IMR-90 (cell line): ENCODE data around the gene ZNF385B. TPM values are rescaled to one million over a fixed set of nuclear protein-coding genes. Genes with fewer than 3 reads are reported as not detected.

Experiments
- ATAC-seq: fragments of 200-7000 bp; cut with Tn5 transposase; 2 replicates; pipeline ENCODE4 v1.9.1; 2020; ENCODE audit warnings: low read depth, mild to moderate bottlenecking, moderate library complexity
- BruUV-seq: library from RNA; stranded (reverse); fragments of 400-500 nt; replicated peaks from 2 replicates; lab custom pipeline; 2021; lab: Mats Ljungman, UMichigan
- CTCF ChIA-PET: fragments of 300-600 bp; formaldehyde crosslinking; extraction: SDS; loops from one replicate; lab custom pipeline; 2021; ENCODE audit warnings: antibody characterized with exemption; lab: Yijun Ruan, JAX
- POLR2A ChIA-PET: fragments of 300-600 bp; sonication (Branson Sonifier 250); formaldehyde crosslinking; loops from one replicate; lab custom pipeline; 2022; ENCODE audit warnings: antibody characterized with exemption; ENCODE audit not compliant: unreplicated experiment; lab: Charles Lee
- DNase-seq: peaks from one replicate; pipeline ENCODE4 v3.0.0; 2013
- H2AFZ ChIP-seq: replicated peaks from 2 replicates; pipeline ENCODE3; 2013; ENCODE audit warnings: low read length, mild to moderate bottlenecking; ENCODE audit not compliant: poor library complexity
- H2AK5ac ChIP-seq: 2 replicates; pipeline ENCODE4 v1.6.1; 2013; ENCODE audit warnings: low read depth, low read length, inconsistent platforms
- H2AK9ac ChIP-seq: replicated peaks from 2 replicates; pipeline ENCODE3; 2013; ENCODE audit warnings: mild to moderate bottlenecking, low read depth, low read length, moderate library complexity; ENCODE audit not compliant: poor library complexity
- H2BK120ac ChIP-seq: 2 replicates; pipeline ENCODE4 v1.6.1; 2013; ENCODE audit warnings: low read depth, low read length, inconsistent platforms
- H2BK15ac ChIP-seq: 3 replicates; pipeline ENCODE4 v1.6.1; 2013; ENCODE audit warnings: low read depth, low read length, inconsistent platforms
- H2BK20ac ChIP-seq: 2 replicates; pipeline ENCODE4 v1.6.1; 2013; ENCODE audit warnings: low read depth, mild to moderate bottlenecking, inconsistent platforms, low read length, moderate library complexity
- H2BK5ac ChIP-seq: 2 replicates; pipeline ENCODE4 v1.6.1; 2013; ENCODE audit warnings: mild to moderate bottlenecking, low read depth, low read length, inconsistent platforms; ENCODE audit not compliant: poor library complexity, severe bottlenecking
- H3K14ac ChIP-seq: replicated peaks from 2 replicates; pipeline ENCODE4 v1.6.1; 2013; ENCODE audit warnings: low read depth, low read length, inconsistent platforms
- H3K18ac ChIP-seq: 2 replicates; pipeline ENCODE4 v1.6.1; 2013; ENCODE audit warnings: low read depth, low read length, control low read depth
- H3K23ac ChIP-seq: 2 replicates; pipeline ENCODE4 v1.6.1; 2013; ENCODE audit warnings: low read depth, low read length, inconsistent platforms
- H3K27ac ChIP-seq: 2 replicates; pipeline ENCODE4 v1.5.1; 2013; ENCODE audit warnings: mild to moderate bottlenecking, control low read depth, low read length; ENCODE audit not compliant: insufficient read depth
- H3K27me3 ChIP-seq: 2 replicates; pipeline ENCODE4 v1.6.1; 2013; ENCODE audit warnings: low read length; ENCODE audit not compliant: control insufficient read depth, insufficient read depth
- H3K36me3 ChIP-seq: 2 replicates; pipeline ENCODE4 v1.6.1; 2013; ENCODE audit warnings: low read length, mixed read lengths; ENCODE audit not compliant: control insufficient read depth, insufficient read depth
- H3K4ac ChIP-seq: 2 replicates; pipeline ENCODE4 v1.6.1; 2013; ENCODE audit warnings: low read depth, low read length, inconsistent platforms
- H3K4me1 ChIP-seq: 2 replicates; pipeline ENCODE4 v1.6.1; 2013; ENCODE audit warnings: low read length, mixed read lengths; ENCODE audit not compliant: control insufficient read depth, insufficient read depth
- H3K4me2 ChIP-seq: 2 replicates; pipeline ENCODE4 v1.6.1; 2013; ENCODE audit warnings: low read depth, mild to moderate bottlenecking, control low read depth, low read length, moderate library complexity
- H3K4me3 ChIP-seq: 2 replicates; pipeline ENCODE4 v1.5.1; 2013; ENCODE audit warnings: low read depth, mild to moderate bottlenecking, control low read depth, low read length, moderate library complexity; ENCODE audit not compliant: insufficient read depth
- H3K56ac ChIP-seq: 2 replicates; pipeline ENCODE4 v1.6.1; 2013; ENCODE audit warnings: low read length, inconsistent platforms; ENCODE audit not compliant: insufficient read depth; ENCODE audit errors: extremely low read depth
- H3K79me1 ChIP-seq, 2 experiments: 2 replicates each; pipeline ENCODE4 v1.6.1; 2013; ENCODE audit warnings: low read length in 2 of 2, inconsistent platforms in 1 of 2, low read depth in 1 of 2
- H3K9ac ChIP-seq: 2 replicates; pipeline ENCODE4 v1.6.1; 2013; ENCODE audit warnings: low read depth, low read length, control low read depth
- H3K9me1 ChIP-seq: 2 replicates; pipeline ENCODE4 v1.6.1; 2013; ENCODE audit warnings: low read length, inconsistent platforms; ENCODE audit not compliant: insufficient read depth
- H3K9me3 ChIP-seq: 2 replicates; pipeline ENCODE4 v1.6.1; 2013; ENCODE audit warnings: low read length; ENCODE audit not compliant: control insufficient read depth, insufficient read depth
- H4K20me1 ChIP-seq: 2 replicates; pipeline ENCODE4 v1.6.1; 2013; ENCODE audit warnings: low read length, inconsistent platforms; ENCODE audit not compliant: insufficient read depth
- H4K5ac ChIP-seq: 2 replicates; pipeline ENCODE4 v1.6.1; 2013; ENCODE audit warnings: mild to moderate bottlenecking, low read depth, low read length, control low read depth
- H4K8ac ChIP-seq, 2 experiments: 2 replicates each; pipeline ENCODE4 v1.6.1; 2013; ENCODE audit warnings: low read depth in 2 of 2, low read length in 2 of 2, control low read depth in 1 of 2, inconsistent platforms in 1 of 2
- H4K91ac ChIP-seq: 2 replicates; pipeline ENCODE4 v1.6.1; 2013; ENCODE audit warnings: low read depth, low read length, inconsistent platforms; ENCODE audit not compliant: insufficient read depth
- BHLHE40 ChIP-seq: fragments of 150-350 bp; IDR thresholded peaks from 2 replicates; pipeline ENCODE4 v1.6.1; 2016; ENCODE audit warnings: mild to moderate bottlenecking, low read depth, low read length
- CEBPB ChIP-seq: IDR thresholded peaks from 2 replicates; pipeline ENCODE4 v1.6.1; 2012; ENCODE audit warnings: low read depth, low read length, improper control_type of control experiment
- CHD1 ChIP-seq: IDR thresholded peaks from 2 replicates; pipeline ENCODE4 v1.6.1; 2012; ENCODE audit warnings: low read depth, low read length, improper control_type of control experiment
- MAFK ChIP-seq: IDR thresholded peaks from 2 replicates; pipeline ENCODE4 v1.6.1; 2012; ENCODE audit warnings: low read depth, low read length, improper control_type of control experiment
- MAZ ChIP-seq: IDR thresholded peaks from 2 replicates; pipeline ENCODE4 v1.6.1; 2012; ENCODE audit warnings: low read depth, mild to moderate bottlenecking, low read length, improper control_type of control experiment, moderate library complexity, borderline replicate concordance
- MXI1 ChIP-seq: IDR thresholded peaks from 2 replicates; pipeline ENCODE4 v1.6.1; 2012; ENCODE audit warnings: low read depth, mild to moderate bottlenecking, low read length, moderate library complexity, borderline replicate concordance
- NFE2L2 ChIP-seq: fragments of 150-350 bp; IDR thresholded peaks from 2 replicates; pipeline ENCODE4 v1.6.1; 2016; ENCODE audit warnings: low read depth, mild to moderate bottlenecking, low read length
- POLR2A ChIP-seq: IDR thresholded peaks from 2 replicates; pipeline ENCODE4 v1.6.1; 2012; ENCODE audit warnings: mild to moderate bottlenecking, low read depth, low read length
- RAD21 ChIP-seq: IDR thresholded peaks from 2 replicates; pipeline ENCODE4 v1.6.1; 2012; ENCODE audit warnings: low read length, improper control_type of control experiment
- RCOR1 ChIP-seq: IDR thresholded peaks from 2 replicates; pipeline ENCODE4 v1.6.1; 2012; ENCODE audit warnings: mild to moderate bottlenecking, low read length, improper control_type of control experiment; ENCODE audit not compliant: insufficient replicate concordance
- RFX5 ChIP-seq: IDR thresholded peaks from 2 replicates; pipeline ENCODE4 v1.8.0; 2012; ENCODE audit warnings: low read depth, mild to moderate bottlenecking, low read length, moderate library complexity
- SMC3 ChIP-seq: fragments of 150-350 bp; IDR thresholded peaks from 2 replicates; pipeline ENCODE4 v1.6.1; 2016; ENCODE audit warnings: low read depth, mild to moderate bottlenecking, antibody characterized with exemption, low read length, moderate library complexity
- WGBS, 2 experiments: methylation state at CpG; one replicate each; pipeline versions ENCODE4 v1.1.5 to v1.1.7; 2013; ENCODE audit warnings: missing lambda C conversion rate in 2 of 2; ENCODE audit not compliant: insufficient read length in 1 of 2; ENCODE audit errors: extremely low coverage in 2 of 2; 5-methylcytosine and 5-hydroxymethylcytosine counted together
- dilution Hi-C: fragments of 300-500 bp; cut with HindIII; formaldehyde crosslinking; loops from one replicate; pipeline ENCODE4 v1.14.3; 2018; ENCODE audit warnings: low sequenced_read_pairs; ENCODE audit not compliant: unreplicated experiment
- in situ Hi-C: fragments of 300-500 bp; cut with MboI; formaldehyde crosslinking; loops from 3 replicates; pipeline ENCODE4 v1.14.3; 2019; ENCODE audit warnings: low sequenced_read_pairs, inconsistent platforms, mixed read lengths
- intact Hi-C: fragments of 100-400 bp; cut with micrococcal nuclease; formaldehyde crosslinking; loops from 2 replicates; pipeline ENCODE4 v1.10.0; 2022
- polyA plus RNA-seq, 3 experiments: library from polyadenylated mRNA; depleted of rRNA; stranded (reverse); fragments of >200 nt; gene quantifications; 2 replicates each; pipeline ENCODE4 v1.2.3, GENCODE V29; 2012; ENCODE audit warnings: low replicate concordance in 1 of 3
- total RNA-seq: library from RNA; depleted of rRNA; stranded (reverse); fragments of >200 nt; gene quantifications from 2 replicates; pipeline ENCODE4 v1.2.3, GENCODE V29; 2012
- TF ChIP-seq, protein P1 (sequence below): fragments of 150-350 bp; IDR thresholded peaks from 2 replicates; pipeline ENCODE4 v1.6.1; 2017; ENCODE audit warnings: mild to moderate bottlenecking, antibody characterized with exemption, low read length, low read depth
- TF ChIP-seq, protein P2 (sequence below): fragments of 150-350 bp; IDR thresholded peaks from 2 replicates; pipeline ENCODE4 v1.6.1; 2016; ENCODE audit warnings: low read depth, mild to moderate bottlenecking, low read length, moderate library complexity, borderline replicate concordance
- TF ChIP-seq, protein P3 (sequence below): conservative IDR thresholded peaks from 2 replicates; pipeline ENCODE4 v1.5.1; 2012; ENCODE audit warnings: mild to moderate bottlenecking, low read depth, low read length, improper control_type of control experiment

The ZNF385B gene
- total and polyA plus RNA-seq, 2 of the 4 experiments (the other 2 are of a cell fraction), result not detected

DNA sequence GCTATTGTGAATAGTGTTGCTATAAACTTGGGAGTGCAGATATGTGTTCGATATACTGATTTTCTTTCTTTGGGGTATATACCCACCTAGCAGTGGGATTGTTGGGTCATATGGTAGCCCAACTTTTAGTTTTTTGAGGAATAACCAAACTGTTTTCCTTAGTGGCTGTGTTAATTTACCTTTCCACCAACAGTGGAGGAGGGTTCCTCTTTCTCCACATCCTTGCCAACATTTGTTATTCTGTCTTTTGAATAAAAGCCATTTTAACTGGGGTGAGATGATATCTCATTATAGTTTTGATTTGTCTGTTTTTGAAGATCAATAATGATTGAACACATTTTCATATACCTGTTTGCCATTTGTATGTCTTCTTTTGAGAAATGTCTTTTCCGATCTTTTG is 314.8 kb downstream of the ZNF385B start:
- Histone ChIP-seq H3K4ac (no peak overlapping the region), H3K27ac (no peak overlapping the region), H3K14ac (no peak overlapping the region), H3K4me2 (no peak overlapping the region), H3K23ac (no peak overlapping the region), H2BK5ac (no peak overlapping the region), H3K4me3 (no peak overlapping the region), H4K91ac (no peak overlapping the region), H2BK120ac (no peak overlapping the region), H3K79me1 (no peaks in the 10 kb centered on the region), H2AK5ac (no peak overlapping the region), H3K9ac (no peak overlapping the region), H2BK15ac (no peak overlapping the region), H2AFZ (no peak overlapping the region), H3K9me3 (no peaks in the 10 kb centered on the region), H4K5ac (no peak overlapping the region), H3K18ac (no peak overlapping the region), H3K27me3 (no peaks in the 10 kb centered on the region), H3K56ac (no peak overlapping the region), H4K8ac (no peak overlapping the region), H3K4me1 (no peaks in the 10 kb centered on the region), H2AK9ac (no peak overlapping the region), H3K9me1 (no peaks in the 10 kb centered on the region), H2BK20ac (no peak overlapping the region), H3K36me3 (no peaks in the 10 kb centered on the region), H4K20me1 (no peaks in the 10 kb centered on the region)
- dilution Hi-C loops (no loop called here), intact Hi-C loops (no loop called here), in situ Hi-C loops (no loop called here)
- DNase-seq (no peak), ATAC-seq (no peak)
- no peak for TF ChIP-seq MAZ
- no peak for TF ChIP-seq MXI1
- TF ChIP-seq POLR2A, result no peak
- no peak for TF ChIP-seq RAD21
- TF ChIP-seq, protein P1, sequence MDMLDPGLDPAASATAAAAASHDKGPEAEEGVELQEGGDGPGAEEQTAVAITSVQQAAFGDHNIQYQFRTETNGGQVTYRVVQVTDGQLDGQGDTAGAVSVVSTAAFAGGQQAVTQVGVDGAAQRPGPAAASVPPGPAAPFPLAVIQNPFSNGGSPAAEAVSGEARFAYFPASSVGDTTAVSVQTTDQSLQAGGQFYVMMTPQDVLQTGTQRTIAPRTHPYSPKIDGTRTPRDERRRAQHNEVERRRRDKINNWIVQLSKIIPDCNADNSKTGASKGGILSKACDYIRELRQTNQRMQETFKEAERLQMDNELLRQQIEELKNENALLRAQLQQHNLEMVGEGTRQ, result no peak
- TF ChIP-seq NFE2L2, result no peak
- TF ChIP-seq RFX5, result no peak
- TF ChIP-seq BHLHE40, result no peak
- TF ChIP-seq, protein P2, sequence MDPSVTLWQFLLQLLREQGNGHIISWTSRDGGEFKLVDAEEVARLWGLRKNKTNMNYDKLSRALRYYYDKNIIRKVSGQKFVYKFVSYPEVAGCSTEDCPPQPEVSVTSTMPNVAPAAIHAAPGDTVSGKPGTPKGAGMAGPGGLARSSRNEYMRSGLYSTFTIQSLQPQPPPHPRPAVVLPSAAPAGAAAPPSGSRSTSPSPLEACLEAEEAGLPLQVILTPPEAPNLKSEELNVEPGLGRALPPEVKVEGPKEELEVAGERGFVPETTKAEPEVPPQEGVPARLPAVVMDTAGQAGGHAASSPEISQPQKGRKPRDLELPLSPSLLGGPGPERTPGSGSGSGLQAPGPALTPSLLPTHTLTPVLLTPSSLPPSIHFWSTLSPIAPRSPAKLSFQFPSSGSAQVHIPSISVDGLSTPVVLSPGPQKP, result no peak
- TF ChIP-seq RCOR1, result no peak
- no peak for TF ChIP-seq CEBPB
- no peak for TF ChIP-seq CHD1
- TF ChIP-seq MAFK, result no peak
- TF ChIP-seq SMC3, result no peak
- TF ChIP-seq, protein P3, sequence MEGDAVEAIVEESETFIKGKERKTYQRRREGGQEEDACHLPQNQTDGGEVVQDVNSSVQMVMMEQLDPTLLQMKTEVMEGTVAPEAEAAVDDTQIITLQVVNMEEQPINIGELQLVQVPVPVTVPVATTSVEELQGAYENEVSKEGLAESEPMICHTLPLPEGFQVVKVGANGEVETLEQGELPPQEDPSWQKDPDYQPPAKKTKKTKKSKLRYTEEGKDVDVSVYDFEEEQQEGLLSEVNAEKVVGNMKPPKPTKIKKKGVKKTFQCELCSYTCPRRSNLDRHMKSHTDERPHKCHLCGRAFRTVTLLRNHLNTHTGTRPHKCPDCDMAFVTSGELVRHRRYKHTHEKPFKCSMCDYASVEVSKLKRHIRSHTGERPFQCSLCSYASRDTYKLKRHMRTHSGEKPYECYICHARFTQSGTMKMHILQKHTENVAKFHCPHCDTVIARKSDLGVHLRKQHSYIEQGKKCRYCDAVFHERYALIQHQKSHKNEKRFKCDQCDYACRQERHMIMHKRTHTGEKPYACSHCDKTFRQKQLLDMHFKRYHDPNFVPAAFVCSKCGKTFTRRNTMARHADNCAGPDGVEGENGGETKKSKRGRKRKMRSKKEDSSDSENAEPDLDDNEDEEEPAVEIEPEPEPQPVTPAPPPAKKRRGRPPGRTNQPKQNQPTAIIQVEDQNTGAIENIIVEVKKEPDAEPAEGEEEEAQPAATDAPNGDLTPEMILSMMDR, result no peak
- WGBS, 2 experiments, result no CpG with 5 or more reads among the region's 2 CpGs
- CTCF ChIA-PET, result no interaction called here
- POLR2A ChIA-PET, result no interaction called here
- no TSS peak for BruUV-seq
